Subcutaneous adipose tissue (tissue), 4 donors: ENCODE measurements around the gene FAHD2A. TPM values are rescaled to one million over a fixed set of nuclear protein-coding genes. Genes with fewer than 3 reads are reported as not detected.

Experiments
- CTCF ChIP-seq: fragments of 450-650 bp; IDR thresholded peaks from one replicate; pipeline ENCODE4 v1.5.1; 2016; ENCODE audit warnings: low read depth, mild to moderate bottlenecking, control low read depth, antibody characterized with exemption, moderate library complexity
- total RNA-seq, 4 donors: library from RNA; depleted of rRNA; stranded (reverse); fragments of >200 nt; gene quantifications; one replicate each; pipeline ENCODE4 v1.1.0, GENCODE V29; 2016

The FAHD2A gene
- total RNA-seq, 4 donors from 2014 or later, result 17.8 to 56.1 (median 36.1) TPM

GRCh38 chr2:95372845-95373244, 29.7 kb upstream of the FAHD2A start:
- TF ChIP-seq CTCF, result no peak

- TF ChIP-seq CTCF, result no peak
Measured at GRCh38 chr2:95374029-95374428, 28.5 kb upstream of the FAHD2A start.

GRCh38 chr2:95374451-95374920, 28.0 kb upstream of the FAHD2A start:
- no peak for TF ChIP-seq CTCF

- no peak for TF ChIP-seq CTCF
Measured at GRCh38 chr2:95374921-95375471, 27.5 kb upstream of the FAHD2A start.

GRCh38 chr2:95375532-95376150, 26.9 kb upstream of the FAHD2A start:
- TF ChIP-seq CTCF, result no peak

GRCh38 chr2:95376311-95377215, 25.9 kb upstream of the FAHD2A start:
- no peak for TF ChIP-seq CTCF
